SK-N-SH (cell line): ENCODE data around the gene SLC22A2.

Source experiments
- CTCF ChIP-seq: fragments of 200-600 bp; sonication (generic); IDR thresholded peaks from 2 replicates; pipeline ENCODE4 v1.6.1; 2017; ENCODE audit warnings: antibody characterized with exemption, mild to moderate bottlenecking, moderate library complexity
- FOXJ3 ChIP-seq: sonication (generic); formaldehyde crosslinking; IDR thresholded peaks from 2 replicates; pipeline ENCODE4 v1.5.1; 2020; ENCODE audit warnings: mild to moderate bottlenecking, missing genetic modification reagents
- GABPA ChIP-seq: IDR thresholded peaks from 2 replicates; pipeline ENCODE4 v1.4.0; 2012; ENCODE audit warnings: low read depth, mild to moderate bottlenecking
- RFX5 ChIP-seq: IDR thresholded peaks from 2 replicates; pipeline ENCODE4 v1.6.1; 2012; ENCODE audit warnings: mild to moderate bottlenecking, improper control_type of control experiment, low read length

- TF ChIP-seq CTCF = no peak
- TF ChIP-seq GABPA = no peak
- TF ChIP-seq RFX5 = no peak
- TF ChIP-seq FOXJ3 (CRISPR knock-in tag) = no peak
These were observed 77.9 kb downstream of the SLC22A2 start for GRCh38 chr6:160180706-160181105.
